Osteoblast (primary cell): ENCODE data around the gene METTL22. TPM values are rescaled to one million over a fixed set of nuclear protein-coding genes. Genes with fewer than 3 reads are reported as not detected.

Source experiments
- DNase-seq: peaks from one replicate; pipeline ENCODE4 v3.0.0; 2011; ENCODE audit warnings: low spot score, mixed read lengths; ENCODE audit not compliant: insufficient read length; ENCODE audit errors: missing footprints
- H2AFZ ChIP-seq: 2 replicates; pipeline ENCODE4 v1.6.0; 2011; ENCODE audit warnings: mild to moderate bottlenecking, low read length
- H3K27ac ChIP-seq: 2 replicates; pipeline ENCODE4 v1.5.1; 2011; ENCODE audit warnings: mild to moderate bottlenecking, low read depth, low read length, moderate library complexity
- H3K27me3 ChIP-seq: 2 replicates; pipeline ENCODE4 v1.6.0; 2012; ENCODE audit warnings: mild to moderate bottlenecking, control low read depth, inconsistent platforms, low read length, moderate library complexity; ENCODE audit not compliant: insufficient read depth
- H3K36me3 ChIP-seq: 2 replicates; pipeline ENCODE4 v1.5.1; 2011; ENCODE audit warnings: mild to moderate bottlenecking, low read length, control low read depth, moderate library complexity; ENCODE audit not compliant: insufficient read depth
- H3K4me1 ChIP-seq: 2 replicates; pipeline ENCODE4 v1.5.1; 2011; ENCODE audit warnings: mild to moderate bottlenecking, low read length, control low read depth, moderate library complexity; ENCODE audit not compliant: insufficient read depth
- H3K4me2 ChIP-seq: 2 replicates; pipeline ENCODE4 v1.6.0; 2011; ENCODE audit warnings: mild to moderate bottlenecking, low read length; ENCODE audit not compliant: insufficient read depth
- H3K4me3 ChIP-seq: fragments of 200-600 bp; sonication (generic); 3 replicates; pipeline ENCODE4 v1.5.1; 2012; ENCODE audit warnings: mild to moderate bottlenecking, low read length, inconsistent platforms; ENCODE audit not compliant: insufficient read depth
- H3K79me2 ChIP-seq: 2 replicates; pipeline ENCODE4 v1.6.0; 2012; ENCODE audit warnings: mild to moderate bottlenecking, low read length, control low read depth, inconsistent platforms; ENCODE audit not compliant: insufficient read depth
- H3K9me3 ChIP-seq: 2 replicates; pipeline ENCODE4 v1.5.1; 2011; ENCODE audit warnings: low read depth, low read length, control low read depth
- H4K20me1 ChIP-seq: 2 replicates; pipeline ENCODE4 v1.6.0; 2012; ENCODE audit warnings: mild to moderate bottlenecking, low read length, control low read depth; ENCODE audit not compliant: insufficient read depth
- CTCF ChIP-seq: IDR thresholded peaks from 2 replicates; pipeline ENCODE4 v1.5.1; 2011; ENCODE audit warnings: mild to moderate bottlenecking, low read depth, low read length, moderate library complexity; ENCODE audit errors: extremely low read depth
- total RNA-seq: library from RNA; depleted of rRNA; stranded (reverse); fragments of >200 nt; gene quantifications from 2 replicates; pipeline ENCODE4 v1.2.3, GENCODE V29; 2012

METTL22 gene
- total RNA-seq, 1 donor, result 46.0 TPM

GRCh38 chr16:8646326-8647053 is 25.0 kb downstream of the METTL22 start:
- no peaks in the 10 kb centered on the region for H3K79me2 ChIP-seq
- no peak overlapping the region for H3K4me3 ChIP-seq
- no peak for DNase-seq
- no peak overlapping the region for H3K4me2 ChIP-seq
- no peaks in the 10 kb centered on the region for H3K9me3 ChIP-seq
- no peak overlapping the region for H3K27ac ChIP-seq
- H3K4me1 ChIP-seq, result no peaks in the 10 kb centered on the region
- H4K20me1 ChIP-seq, result no peaks in the 10 kb centered on the region
- no peak for TF ChIP-seq CTCF
- no peak overlapping the region for H2AFZ ChIP-seq
- H3K27me3 ChIP-seq, result no peaks in the 10 kb centered on the region
- peaks cover 57% of the 10 kb centered on the region for H3K36me3 ChIP-seq

GRCh38 chr16:8647721-8648318 is 26.3 kb downstream of the METTL22 start:
- Histone ChIP-seq H3K79me2 (no peaks in the 10 kb centered on the region), H4K20me1 (no peaks in the 10 kb centered on the region), H3K9me3 (no peaks in the 10 kb centered on the region), H3K36me3 (peaks cover 47% of the 10 kb centered on the region), H3K4me2 (no peak overlapping the region), H3K4me1 (no peaks in the 10 kb centered on the region), H3K4me3 (no peak overlapping the region), H2AFZ (no peak overlapping the region), H3K27ac (no peak overlapping the region), H3K27me3 (no peaks in the 10 kb centered on the region)
- no peak for TF ChIP-seq CTCF
- DNase-seq, result no peak

- H4K20me1 ChIP-seq, result no peaks in the 10 kb centered on the region
- no peaks in the 10 kb centered on the region for H3K27me3 ChIP-seq
- no peak for TF ChIP-seq CTCF
- H3K4me1 ChIP-seq, result no peaks in the 10 kb centered on the region
- peaks cover 38% of the 10 kb centered on the region for H3K36me3 ChIP-seq
- H3K4me3 ChIP-seq, result no peak overlapping the region
- DNase-seq, result no peak
- H3K27ac ChIP-seq, result no peak overlapping the region
- H2AFZ ChIP-seq, result no peak overlapping the region
- H3K79me2 ChIP-seq, result no peaks in the 10 kb centered on the region
- no peaks in the 10 kb centered on the region for H3K9me3 ChIP-seq
- no peak overlapping the region for H3K4me2 ChIP-seq
Observed at GRCh38 chr16:8648877-8649276, 27.4 kb downstream of the METTL22 start.

- no peak for DNase-seq
Observed at GRCh38 chr16:8649829-8650554, 28.5 kb downstream of the METTL22 start.

More at GRCh38 chr16:8649829-8650554, 28.5 kb downstream of the METTL22 start:
- H4K20me1 ChIP-seq, result no peaks in the 10 kb centered on the region
- H3K27me3 ChIP-seq, result no peaks in the 10 kb centered on the region
- no peaks in the 10 kb centered on the region for H3K4me1 ChIP-seq
- TF ChIP-seq CTCF, result no peak
- H3K79me2 ChIP-seq, result no peaks in the 10 kb centered on the region
- H3K4me2 ChIP-seq, result no peak overlapping the region
- H3K9me3 ChIP-seq, result no peaks in the 10 kb centered on the region
- H2AFZ ChIP-seq, result no peak overlapping the region
- no peak overlapping the region for H3K4me3 ChIP-seq
- H3K27ac ChIP-seq, result no peak overlapping the region
- H3K36me3 ChIP-seq, result peaks cover 27% of the 10 kb centered on the region
